Type B pancreatic cell (in vitro differentiated cells): ENCODE measurements around the gene PHPT1. TPM values are rescaled to one million over a fixed set of nuclear protein-coding genes. Genes with fewer than 3 reads are reported as not detected.

Experiments
- DNase-seq: peaks from one replicate; pipeline ENCODE4 v3.0.0; 2021; ENCODE audit warnings: mixed read lengths; ENCODE audit not compliant: unreplicated experiment; ENCODE audit errors: extremely low spot score
- H3K27ac Mint-ChIP-seq: 2 replicates; pipeline ENCODE4 v1.8.0; 2021; ENCODE audit warnings: mild to moderate bottlenecking, mixed read lengths
- H3K27me3 Mint-ChIP-seq: 2 replicates; pipeline ENCODE4 v1.8.0; 2021; ENCODE audit warnings: mixed read lengths
- H3K36me3 Mint-ChIP-seq: 2 replicates; pipeline ENCODE4 v1.8.0; 2021; ENCODE audit warnings: mixed read lengths
- H3K4me1 Mint-ChIP-seq: one replicate; pipeline ENCODE4 v1.8.0; 2021; ENCODE audit warnings: mixed read lengths; ENCODE audit not compliant: unreplicated experiment
- H3K4me3 Mint-ChIP-seq: 2 replicates; pipeline ENCODE4 v1.8.0; 2021; ENCODE audit warnings: mild to moderate bottlenecking, mixed read lengths
- H3K9me3 Mint-ChIP-seq: 2 replicates; pipeline ENCODE4 v1.8.0; 2021; ENCODE audit warnings: mixed read lengths
- total RNA-seq: library from RNA; stranded (reverse); gene quantifications from 2 replicates; pipeline ENCODE4 v1.2.1, GENCODE V29; 2021; ENCODE audit warnings: low replicate concordance
- TF ChIP-seq, protein P1 (sequence below): fragments of 200-600 bp; sonication (generic); conservative IDR thresholded peaks from 2 replicates; pipeline ENCODE4 v1.5.0; 2021; ENCODE audit warnings: antibody characterized with exemption, mild to moderate bottlenecking

PHPT1 gene
- total RNA-seq, 1 donor from 2014 or later: 176 TPM

- no peak overlapping the region for H3K4me3 Mint-ChIP-seq
- no peaks in the 10 kb centered on the region for H3K4me1 Mint-ChIP-seq
- no peaks in the 10 kb centered on the region for H3K9me3 Mint-ChIP-seq
- no peaks in the 10 kb centered on the region for H3K27me3 Mint-ChIP-seq
- no peak overlapping the region for H3K27ac Mint-ChIP-seq
- TF ChIP-seq, protein P1, sequence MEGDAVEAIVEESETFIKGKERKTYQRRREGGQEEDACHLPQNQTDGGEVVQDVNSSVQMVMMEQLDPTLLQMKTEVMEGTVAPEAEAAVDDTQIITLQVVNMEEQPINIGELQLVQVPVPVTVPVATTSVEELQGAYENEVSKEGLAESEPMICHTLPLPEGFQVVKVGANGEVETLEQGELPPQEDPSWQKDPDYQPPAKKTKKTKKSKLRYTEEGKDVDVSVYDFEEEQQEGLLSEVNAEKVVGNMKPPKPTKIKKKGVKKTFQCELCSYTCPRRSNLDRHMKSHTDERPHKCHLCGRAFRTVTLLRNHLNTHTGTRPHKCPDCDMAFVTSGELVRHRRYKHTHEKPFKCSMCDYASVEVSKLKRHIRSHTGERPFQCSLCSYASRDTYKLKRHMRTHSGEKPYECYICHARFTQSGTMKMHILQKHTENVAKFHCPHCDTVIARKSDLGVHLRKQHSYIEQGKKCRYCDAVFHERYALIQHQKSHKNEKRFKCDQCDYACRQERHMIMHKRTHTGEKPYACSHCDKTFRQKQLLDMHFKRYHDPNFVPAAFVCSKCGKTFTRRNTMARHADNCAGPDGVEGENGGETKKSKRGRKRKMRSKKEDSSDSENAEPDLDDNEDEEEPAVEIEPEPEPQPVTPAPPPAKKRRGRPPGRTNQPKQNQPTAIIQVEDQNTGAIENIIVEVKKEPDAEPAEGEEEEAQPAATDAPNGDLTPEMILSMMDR: no peak
- H3K36me3 Mint-ChIP-seq: no peaks in the 10 kb centered on the region
- no peak for DNase-seq
Observed at GRCh38 chr9:136857166-136857565, 8.0 kb downstream of the PHPT1 start.

GRCh38 chr9:136857581-136858412 lies 8.6 kb downstream of the PHPT1 start:
- TF ChIP-seq, protein P1: no peak
- no peaks in the 10 kb centered on the region for H3K27me3 Mint-ChIP-seq
- H3K4me1 Mint-ChIP-seq: no peaks in the 10 kb centered on the region
- no peaks in the 10 kb centered on the region for H3K36me3 Mint-ChIP-seq
- H3K4me3 Mint-ChIP-seq: no peak overlapping the region
- no peaks in the 10 kb centered on the region for H3K9me3 Mint-ChIP-seq
- no peak for DNase-seq
- no peak overlapping the region for H3K27ac Mint-ChIP-seq

DNA sequence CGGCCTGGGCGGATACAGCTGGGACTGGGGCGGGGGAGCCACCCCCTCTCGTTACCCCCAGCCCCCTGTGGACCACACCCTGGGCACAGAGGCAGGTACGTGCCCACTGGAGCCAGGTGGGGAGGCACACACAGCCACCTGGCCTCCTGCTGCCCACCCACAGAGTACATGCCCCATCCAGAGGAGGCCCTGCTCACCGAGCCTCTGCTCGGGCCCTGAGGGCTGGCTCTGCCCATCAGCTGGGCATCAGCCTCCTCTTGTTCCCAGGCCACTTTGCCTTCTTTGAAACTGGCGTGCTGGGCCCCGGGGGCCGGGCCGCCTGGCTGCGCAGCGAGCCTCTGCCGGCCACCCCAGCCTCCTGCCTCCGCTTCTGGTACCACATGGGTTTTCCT lies 9.2 kb downstream of the PHPT1 start:
- Mint-ChIP-seq H3K4me1 (no peaks in the 10 kb centered on the region), H3K27me3 (no peaks in the 10 kb centered on the region), H3K9me3 (no peaks in the 10 kb centered on the region), H3K36me3 (no peaks in the 10 kb centered on the region), H3K4me3 (no peak overlapping the region), H3K27ac (no peak overlapping the region)
- no peak for DNase-seq
- TF ChIP-seq, protein P1: no peak

GRCh38 chr9:136858844-136859757 lies 9.9 kb downstream of the PHPT1 start:
- Mint-ChIP-seq H3K4me1 (no peaks in the 10 kb centered on the region), H3K9me3 (no peaks in the 10 kb centered on the region), H3K4me3 (no peak overlapping the region), H3K27me3 (no peaks in the 10 kb centered on the region), H3K27ac (no peak overlapping the region), H3K36me3 (no peaks in the 10 kb centered on the region)
- no peak for DNase-seq
- TF ChIP-seq, protein P1: no peak

DNA sequence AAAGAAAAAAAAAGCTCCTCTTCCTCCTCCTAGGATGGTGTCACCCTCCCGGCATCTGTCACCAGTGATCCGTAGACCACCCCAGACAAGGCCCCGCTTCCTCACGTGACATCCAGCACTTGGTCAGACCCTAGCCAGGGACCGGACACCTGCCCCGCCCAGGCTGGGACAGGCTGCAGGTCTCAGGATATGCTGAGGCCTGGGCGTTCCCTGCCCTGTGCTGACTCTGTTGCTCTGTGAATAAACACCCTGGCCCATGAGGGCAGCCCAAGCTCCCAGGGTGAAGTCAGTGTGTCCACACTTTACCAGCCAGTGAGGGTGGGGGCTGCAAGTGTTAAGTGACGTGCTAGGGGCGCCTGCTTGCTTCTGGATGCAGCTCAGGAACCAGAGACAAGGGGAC lies 11.3 kb downstream of the PHPT1 start:
- Mint-ChIP-seq H3K27ac (no peak overlapping the region), H3K9me3 (no peaks in the 10 kb centered on the region), H3K27me3 (no peaks in the 10 kb centered on the region), H3K4me3 (no peak overlapping the region), H3K36me3 (no peaks in the 10 kb centered on the region), H3K4me1 (no peaks in the 10 kb centered on the region)
- no peak for DNase-seq
- TF ChIP-seq, protein P1: no peak
